Heart left ventricle (tissue), 16 donors: Measurements from ENCODE around the gene SH3YL1. TPM values are rescaled to one million over a fixed set of nuclear protein-coding genes. Genes with fewer than 3 reads are reported as not detected.

Experiments used
- ATAC-seq, 4 donors: fragments of 200-7000 bp; cut with Tn5 transposase; one replicate each; pipeline ENCODE4 v1.9.1; 2020 to 2022; ENCODE audit warnings: moderate library complexity in 4 of 4, mild to moderate bottlenecking in 3 of 4, moderate number of reproducible peaks in 1 of 4
- DNase-seq, 5 donors: peaks; one replicate each; pipeline ENCODE4 v3.0.0-alpha.2; 2020
- H3K27ac ChIP-seq, 12 donors: fragments of 200-600 bp; sonication (generic) in 4 of 12; one replicate each; pipeline versions ENCODE4 v1.5.0 to v1.8.0; 2016 to 2022; ENCODE audit warnings: mild to moderate bottlenecking in 2 of 12
- H3K27me3 ChIP-seq, 9 donors: fragments of 200-600 bp; sonication (generic) in 2 of 9; one replicate each; pipeline versions ENCODE4 v1.5.1 to v1.8.0; 2016 to 2022; ENCODE audit warnings: mild to moderate bottlenecking in 3 of 9
- H3K36me3 ChIP-seq, 9 donors: fragments of 200-600 bp; sonication (generic) in 2 of 9; one replicate each; pipeline versions ENCODE4 v1.5.0 to v1.8.0; 2018 to 2022; ENCODE audit warnings: mild to moderate bottlenecking in 2 of 9
- H3K4me1 ChIP-seq, 12 donors: fragments of 200-600 bp; sonication (generic) in 4 of 12; one replicate each; pipeline versions ENCODE4 v1.5.0 to v1.8.0; 2016 to 2022; ENCODE audit warnings: mild to moderate bottlenecking in 3 of 12
- H3K4me3 ChIP-seq, 12 donors: fragments of 200-600 bp; sonication (generic) in 4 of 12; one replicate each; pipeline versions ENCODE4 v1.5.0 to v1.8.0; 2017 to 2022; ENCODE audit warnings: mild to moderate bottlenecking in 9 of 12, moderate library complexity in 4 of 12
- H3K9me3 ChIP-seq, 12 donors: fragments of 200-600 bp; sonication (generic) in 4 of 12; one replicate each; pipeline versions ENCODE4 v1.5.0 to v1.8.0; 2016 to 2022; ENCODE audit warnings: mild to moderate bottlenecking in 1 of 12
- CTCF ChIP-seq, 12 donors: fragments of 200-600 bp; sonication (generic) in 4 of 12; IDR thresholded peaks; one replicate each; pipeline versions ENCODE4 v1.5.0 to v1.8.0; 2018 to 2022; ENCODE audit warnings: antibody characterized with exemption in 12 of 12, mild to moderate bottlenecking in 5 of 12
- POLR2A ChIP-seq, 2 donors: fragments of 450-650 bp; IDR thresholded peaks; one replicate each; pipeline ENCODE4 v1.6.1; 2017; ENCODE audit warnings: antibody characterized with exemption in 2 of 2, mild to moderate bottlenecking in 2 of 2, moderate library complexity in 2 of 2
- WGBS, 4 donors: extraction: QIAGEN DNeasy Blood & Tissue Kit in 2 of 4; methylation state at CpG; one replicate each; pipeline versions ENCODE4 v1.1.5 to v1.1.7; 2013 to 2018; 5-methylcytosine and 5-hydroxymethylcytosine counted together
- intact Hi-C, 10 donors: fragments of 100-400 bp; cut with DNase I; formaldehyde crosslinking; loops; one replicate each; pipeline versions ENCODE4 v1.11.1 to v1.14.2; 2022
- polyA plus RNA-seq, 2 donors: library from polyadenylated mRNA; stranded (reverse); fragments of 200-250 nt; gene quantifications; one replicate each; pipeline ENCODE4 v1.2.3, GENCODE V29; 2013
- total RNA-seq, 9 donors: library from RNA; depleted of rRNA in 2 of 9; stranded (reverse); fragments of >200 nt in 2 of 9; fragmentation: NEBNext Ultra II Directional in 3 of 9; extraction: Animal tissue kit (Norgen Biotek cat#: 25700) in 3 of 9; gene quantifications; one replicate each; pipeline versions ENCODE4 v1.1.0 to v1.2.4, GENCODE V29; 2016 to 2023
- donor health status: ischemic (EF 13 %, LVEDD 7.1; RV severe dilation, severe dysfunction).
- donor health status: healthy with polysubstance abuse.
- donor health status: DM: no; HTN: yes; CAD: no.
- donor health status: DM: no; HTN: no; CAD: no.
- donor health status: ischemic (EF 25% LVEDD 6.9; RV normal size, moderate dysfunction).
- donor health status: ischemic (EF 25% LVEDD 5.7; RV mildly dilated, moderate dysfunction).
- donor health status: healthy.
- donor health status: DM: yes; HTN: yes; CAD: no.
- donor health status: ischemic (EF 35%, LVEDD 5.7; RV mildly dilated, moderate dysfunction).
- donor health status: nonischemic (EF 11% LVEDD 7.7; RV severe dilation, severe dysfunction).
- donor health status: DM: yes; HTN: yes; CAD: no.
- donor health status: PGD.
- donor health status: ischemic (EF 29% LVEDD 5.4; RV normal size, mild dysfunction).
- donor health status: nonischemic (EF 23%, LVEDD 6.1; RV moderate dilation, normal function).

SH3YL1 gene
- total and polyA plus RNA-seq, 11 donors: 4.9 to 16.4 (median 10.5) TPM

GRCh38 chr2:286035-286434, 22.2 kb upstream of the SH3YL1 start:
- DNase-seq: no peak
- no peaks in the 10 kb centered on the region for H3K9me3 ChIP-seq
- peak overlapping the region in 1 of 12 donors; percentile 57 for H3K27ac ChIP-seq
- no peak overlapping the region for H3K4me3 ChIP-seq
- H3K27me3 ChIP-seq: peaks cover 0 to 41% (median 17%) of the 10 kb centered on the region in 9 donors
- no peak for TF ChIP-seq CTCF (IDR thresholded peaks at IDR 0.05)
- TF ChIP-seq POLR2A (IDR thresholded peaks at IDR 0.05): no peak
- H3K4me1 ChIP-seq: peaks cover 8 to 41% (median 19%) of the 10 kb centered on the region in 12 donors
- H3K36me3 ChIP-seq: peaks cover 0 to 20% (median 16%) of the 10 kb centered on the region in 9 donors
- intact Hi-C loops: loop anchor here in 5 of 10 donors (5.0 kb wide), 2 partner anchors 39 to 114 kb away; no protein-coding TSS in a partner anchor
- 90 to 94% (median 92%) methylated on average over 6 of the region's 6 CpGs for WGBS, 4 donors
- ATAC-seq: no peak

GRCh38 chr2:285531-285930, 21.7 kb upstream of the SH3YL1 start:
- Histone ChIP-seq H3K36me3 (peaks cover 0 to 25% (median 21%) of the 10 kb centered on the region in 9 donors), H3K4me1 (peaks cover 8 to 45% (median 19%) of the 10 kb centered on the region in 12 donors), H3K9me3 (no peaks in the 10 kb centered on the region), H3K27ac (peak overlapping the region in 2 of 12 donors; percentile 40 to 57), H3K27me3 (peaks cover 0 to 37% (median 16%) of the 10 kb centered on the region in 9 donors), H3K4me3 (no peak overlapping the region)
- ATAC-seq: peak in 2 of 4 donors; percentile 17 to 25
- 68 to 80% (median 75%) methylated on average over 1 of the region's 1 CpG for WGBS, 4 donors
- no peak for DNase-seq
- TF ChIP-seq POLR2A (IDR thresholded peaks at IDR 0.05) (no peak), CTCF (IDR thresholded peaks at IDR 0.05) (no peak)
- intact Hi-C loops: loop anchor here in 5 of 10 donors (5.0 kb wide), 2 partner anchors 38 to 113 kb away; no protein-coding TSS in a partner anchor

GRCh38 chr2:284896-285492, 21.2 kb upstream of the SH3YL1 start:
- WGBS, 4 donors: 60 to 72% (median 68%) methylated on average over 13 of the region's 13 CpGs
- peaks cover 0 to 29% (median 26%) of the 10 kb centered on the region in 9 donors for H3K36me3 ChIP-seq
- intact Hi-C loops: loop anchor here in 5 of 10 donors (5.0 kb wide), 2 partner anchors 38 to 113 kb away; no protein-coding TSS in a partner anchor
- H3K27me3 ChIP-seq: peaks cover 0 to 33% (median 16%) of the 10 kb centered on the region in 9 donors
- no peaks in the 10 kb centered on the region for H3K9me3 ChIP-seq
- TF ChIP-seq CTCF (IDR thresholded peaks at IDR 0.05): no peak
- no peak for TF ChIP-seq POLR2A (IDR thresholded peaks at IDR 0.05)
- no peak overlapping the region for H3K4me3 ChIP-seq
- DNase-seq (no peak), ATAC-seq (peak in 2 of 4 donors; percentile 49 to 50)
- peak overlapping the region in 2 of 12 donors; percentile 40 to 57 for H3K27ac ChIP-seq
- peaks cover 8 to 48% (median 17%) of the 10 kb centered on the region in 12 donors for H3K4me1 ChIP-seq

GRCh38 chr2:283996-284794, 20.4 kb upstream of the SH3YL1 start:
- intact Hi-C loops: no loop called here
- H3K27me3 ChIP-seq: peaks cover 0 to 25% (median 10%) of the 10 kb centered on the region in 9 donors
- WGBS, 4 donors: 90 to 95% (median 91%) methylated on average over 4 of the region's 4 CpGs
- no peak for ATAC-seq
- peaks cover 2 to 40% (median 13%) of the 10 kb centered on the region in 12 donors for H3K4me1 ChIP-seq
- no peak for DNase-seq
- no peaks in the 10 kb centered on the region for H3K9me3 ChIP-seq
- H3K36me3 ChIP-seq: peaks cover 0 to 37% (median 34%) of the 10 kb centered on the region in 9 donors
- peak overlapping the region in 1 of 12 donors; percentile 57 for H3K27ac ChIP-seq
- TF ChIP-seq CTCF (IDR thresholded peaks at IDR 0.05): no peak
- no peak for TF ChIP-seq POLR2A (IDR thresholded peaks at IDR 0.05)
- no peak overlapping the region for H3K4me3 ChIP-seq
